ENCODE data around the gene LMBRD2. TPM values are rescaled to one million over a fixed set of nuclear protein-coding genes. Genes with fewer than 3 reads are reported as not detected.
A peak's percentile ranks its signal among the peaks of the same experiment; 100 is the strongest.

The LMBRD2 gene
- total RNA-seq, 1 experiment from 2014 or later = 5.6 TPM

GRCh38 chr5:36175043-36175442, 23.4 kb upstream of the LMBRD2 start (continued):
- TF ChIP-seq AFF4 (CRISPR knock-in tag; IDR thresholded peaks at IDR 0.05; ENCODE audit: borderline replicate concordance) (no peak), ZNF317 (CRISPR knock-in tag; IDR thresholded peaks at IDR 0.05; ENCODE audit: borderline replicate concordance, low read depth) (no peak), ARID4B (CRISPR knock-in tag; IDR thresholded peaks at IDR 0.05; ENCODE audit: borderline replicate concordance) (no peak)

- Mint-ChIP-seq H3K4me3 (no peak overlapping the region), H3K4me1 (no peaks in the 10 kb centered on the region), H3K27ac (peak overlapping the region; percentile 2; the same call in 1 of the 2 replicates), H3K27me3 (ENCODE audit: low read depth) (no peaks in the 10 kb centered on the region), H3K9me3 (no peaks in the 10 kb centered on the region), H3K36me3 (peaks cover 60% of the 10 kb centered on the region)
- ATAC-seq (no peak), DNase-seq (ENCODE audit: low spot score) (no peak)
- TF ChIP-seq GABPB1 (CRISPR knock-in tag; IDR thresholded peaks at IDR 0.05) (no peak), CDX4 (CRISPR knock-in tag; IDR thresholded peaks at IDR 0.05; ENCODE audit: borderline replicate concordance) (no peak), IRF2 (CRISPR knock-in tag; IDR thresholded peaks at IDR 0.05; ENCODE audit: borderline replicate concordance, low read depth) (no peak), NFE2L1 (CRISPR knock-in tag; IDR thresholded peaks at IDR 0.05) (no peak), ATF2 (CRISPR knock-in tag; IDR thresholded peaks at IDR 0.05; ENCODE audit: borderline replicate concordance, low read depth) (no peak), CTCF (IDR thresholded peaks at IDR 0.05) (no peak), NR1H2 (CRISPR knock-in tag; IDR thresholded peaks at IDR 0.05) (no peak), RORB (CRISPR knock-in tag; IDR thresholded peaks at IDR 0.05) (no peak), ZNF317 (CRISPR knock-in tag; IDR thresholded peaks at IDR 0.05; ENCODE audit: borderline replicate concordance, low read depth) (no peak), ATF3 (CRISPR knock-in tag; conservative IDR thresholded peaks at IDR 0.05) (no peak), ZNF121 (CRISPR knock-in tag; IDR thresholded peaks at IDR 0.05) (no peak), JUN (CRISPR knock-in tag; IDR thresholded peaks at IDR 0.05) (no peak), KAT7 (CRISPR knock-in tag; IDR thresholded peaks at IDR 0.05; ENCODE audit: borderline replicate concordance) (no peak), GRHL2 (CRISPR knock-in tag; IDR thresholded peaks at IDR 0.05; ENCODE audit: insufficient replicate concordance, severe bottlenecking) (no peak), FOXP1 (CRISPR knock-in tag; IDR thresholded peaks at IDR 0.05; ENCODE audit: borderline replicate concordance) (no peak), E2F1 (CRISPR knock-in tag; IDR thresholded peaks at IDR 0.05) (no peak), ZNF671 (CRISPR knock-in tag; IDR thresholded peaks at IDR 0.05) (no peak)
- ChIA-PET POLR2A (no interaction called here), CTCF (no interaction called here)
Observed at GRCh38 chr5:36174119-36174518, 22.4 kb upstream of the LMBRD2 start.

Measured in WTC11 (cell line).